Inflammatory macrophage treated with lipopolysaccharide for 4 hours (primary cell): Measurements from ENCODE around the gene GABRD.

Experiments used
- DNase-seq: peaks from one replicate; pipeline ENCODE4 v3.0.0-alpha.2; 2020

Gene GABRD

DNA sequence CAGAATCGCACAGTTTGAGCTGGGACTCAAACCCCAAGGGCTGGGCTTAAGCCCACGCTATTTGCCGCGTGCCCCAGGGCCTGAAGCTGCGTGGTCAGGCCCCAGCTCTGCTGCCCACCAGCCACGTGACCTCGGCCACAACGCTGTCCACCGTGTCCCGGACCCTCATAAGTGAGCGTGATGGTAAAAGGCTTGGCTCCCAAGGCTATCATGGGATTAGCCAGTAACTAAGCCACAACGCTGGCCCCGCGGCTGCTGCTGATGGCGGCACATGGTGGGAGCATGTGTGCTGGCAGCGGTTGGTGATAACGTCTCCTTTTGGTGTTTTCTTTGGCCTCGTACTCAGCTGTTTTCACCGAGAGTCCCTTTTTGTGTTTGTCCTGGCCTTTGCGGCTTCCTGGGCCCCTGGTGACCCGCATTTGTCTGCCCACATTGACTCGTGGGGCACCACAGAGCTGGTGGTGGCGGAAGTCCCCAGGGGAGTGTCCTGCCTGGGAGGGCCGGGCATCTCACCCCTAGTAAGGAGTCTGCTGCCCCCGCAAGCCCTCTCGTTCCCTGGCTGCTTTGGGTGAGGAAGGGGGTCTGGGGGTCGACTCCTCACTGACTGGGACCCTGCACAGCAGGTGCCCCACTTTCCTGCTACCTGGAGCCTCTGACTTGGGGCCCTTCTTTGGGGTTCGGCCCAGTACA is 60.4 kb downstream of the GABRD start:
- no peak for DNase-seq

GRCh38 chr1:2080140-2080539 is 61.0 kb downstream of the GABRD start:
- DNase-seq = no peak
